K562 (cell line): ENCODE results near the gene MICU1.
A peak's percentile ranks its signal among the peaks of the same experiment; 100 is the strongest.

Experiments
- JUN ChIP-seq, 2 experiments: sonication (generic) in 1 of 2; formaldehyde crosslinking in 1 of 2; IDR thresholded peaks; 2 replicates each; pipeline versions ENCODE4 v1.6.1 to v1.8.0; 2012 to 2022; ENCODE audit warnings: borderline replicate concordance in 2 of 2, mild to moderate bottlenecking in 2 of 2, improper control_type of control experiment in 1 of 2, low read depth in 1 of 2, low read length in 1 of 2, missing genetic modification reagents in 1 of 2
- RNF2 ChIP-seq: sonication (generic); IDR thresholded peaks from 2 replicates; pipeline ENCODE4 v1.6.1; 2016
- SMAD4 ChIP-seq: fragments of 250-450 bp; sonication (Bioruptor Pico); conservative IDR thresholded peaks from 2 replicates; pipeline ENCODE4 v1.8.0; 2021; ENCODE audit warnings: inconsistent platforms, mild to moderate bottlenecking, moderate library complexity
- TEAD4 ChIP-seq, 2 experiments: sonication (generic) in 1 of 2; formaldehyde crosslinking in 1 of 2; IDR thresholded peaks; 2 replicates each; pipeline versions ENCODE4 v1.6.1 to v1.8.0; 2012 to 2022; ENCODE audit warnings: borderline replicate concordance in 1 of 2, inconsistent platforms in 1 of 2, low read length in 1 of 2, mild to moderate bottlenecking in 1 of 2, missing genetic modification reagents in 1 of 2
- TF ChIP-seq, protein P1 (sequence below): fragments of 450-650 bp; formaldehyde crosslinking; IDR thresholded peaks from 2 replicates; pipeline ENCODE4 v1.4.0; 2020; ENCODE audit warnings: mild to moderate bottlenecking

DNA sequence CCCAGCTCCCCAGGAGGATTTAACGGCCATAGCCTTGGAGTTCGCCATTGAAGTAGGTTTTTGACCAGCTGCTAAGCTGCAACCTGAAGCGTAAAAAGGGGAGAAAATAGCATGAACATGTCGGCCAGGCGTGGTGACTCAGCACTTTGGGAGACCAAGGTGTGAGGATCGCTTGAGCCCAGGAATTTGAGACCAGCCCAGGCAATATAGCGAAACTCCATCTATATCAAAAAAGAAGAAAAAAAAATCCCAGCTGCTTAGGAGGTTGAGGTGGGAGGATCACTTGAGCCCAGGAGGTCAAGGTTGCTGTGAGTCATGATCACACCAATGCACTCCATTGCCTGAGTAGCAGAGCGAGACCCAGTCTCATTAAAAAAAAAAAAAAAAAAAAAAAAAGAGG, 33.8 kb upstream of the MICU1 start:
- no peak for TF ChIP-seq RNF2
- TF ChIP-seq, protein P1, sequence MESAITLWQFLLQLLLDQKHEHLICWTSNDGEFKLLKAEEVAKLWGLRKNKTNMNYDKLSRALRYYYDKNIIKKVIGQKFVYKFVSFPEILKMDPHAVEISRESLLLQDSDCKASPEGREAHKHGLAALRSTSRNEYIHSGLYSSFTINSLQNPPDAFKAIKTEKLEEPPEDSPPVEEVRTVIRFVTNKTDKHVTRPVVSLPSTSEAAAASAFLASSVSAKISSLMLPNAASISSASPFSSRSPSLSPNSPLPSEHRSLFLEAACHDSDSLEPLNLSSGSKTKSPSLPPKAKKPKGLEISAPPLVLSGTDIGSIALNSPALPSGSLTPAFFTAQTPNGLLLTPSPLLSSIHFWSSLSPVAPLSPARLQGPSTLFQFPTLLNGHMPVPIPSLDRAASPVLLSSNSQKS (CRISPR knock-in tag), result no peak
- no peak for TF ChIP-seq TEAD4 (IDR thresholded peaks at IDR 0.05; ENCODE audit: low read length)
- no peak for TF ChIP-seq TEAD4 (CRISPR knock-in tag; IDR thresholded peaks at IDR 0.05; ENCODE audit: borderline replicate concordance)
- TF ChIP-seq JUN (IDR thresholded peaks at IDR 0.05; ENCODE audit: borderline replicate concordance, low read depth, low read length), result peak; percentile 23; the same call in 1 of the 2 replicates
- no peak for TF ChIP-seq JUN (CRISPR knock-in tag; IDR thresholded peaks at IDR 0.05; ENCODE audit: borderline replicate concordance)
- 0 out of 2 replicates have a peak, but pooled peaks have one; percentile 59 for TF ChIP-seq SMAD4 (CRISPR knock-in tag)
